NCI-H2081 treated with DMSO at 0.1 percent for 48 hours (cell line): ENCODE data around the gene GJB6.

Experiments
- DNase-seq: peaks from one replicate; lab custom pipeline; 2025; lab: John Stamatoyannopoulos, UW

The GJB6 gene

DNA sequence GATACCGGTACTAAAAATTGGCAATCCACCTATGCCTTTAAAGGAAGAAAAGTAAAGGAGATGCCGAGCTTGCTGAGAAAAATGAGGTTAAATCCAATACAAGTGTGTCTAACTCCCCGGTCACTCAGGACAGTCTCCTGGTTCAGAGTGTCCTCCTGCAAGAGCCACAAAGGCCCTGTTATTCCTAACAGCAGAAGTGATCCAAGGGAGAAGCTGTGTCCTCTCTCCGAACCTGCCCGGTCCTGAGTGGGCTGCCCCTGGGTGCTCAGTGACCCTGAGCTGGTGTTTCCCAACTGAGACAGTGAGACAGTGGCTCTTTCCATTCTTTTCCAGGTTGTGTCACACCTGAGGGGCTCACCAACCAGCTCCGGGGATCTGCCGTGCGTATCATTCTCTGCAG, 4.8 kb downstream of the GJB6 start:
- DNase-seq = no peak

DNA sequence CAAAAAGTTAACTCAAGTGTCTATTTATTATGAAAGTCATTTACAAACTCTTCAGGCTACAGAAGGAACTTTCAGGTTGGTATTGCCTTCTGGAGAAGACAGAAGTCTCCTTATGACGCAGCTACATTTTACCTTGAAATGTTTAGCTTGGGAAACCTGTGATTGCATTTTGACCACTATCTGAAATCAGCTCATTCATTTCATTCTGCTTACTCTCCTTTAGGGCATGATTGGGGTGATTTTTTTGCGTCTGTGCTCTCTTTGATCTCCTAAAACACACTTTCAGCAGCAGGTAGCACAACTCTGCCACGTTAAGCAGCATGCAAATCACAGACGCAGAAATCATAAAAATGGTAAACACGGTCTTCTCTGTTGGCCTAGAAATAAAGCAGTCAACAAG, 9.6 kb downstream of the GJB6 start:
- DNase-seq = no peak

- no peak for DNase-seq
Observed at GRCh38 chr13:20221772-20222171, 10.3 kb downstream of the GJB6 start.

- DNase-seq = no peak
Observed at GRCh38 chr13:20219577-20219976, 12.5 kb downstream of the GJB6 start.

- no peak for DNase-seq
Observed at GRCh38 chr13:20217168-20217567, 15.0 kb downstream of the GJB6 start.

DNA sequence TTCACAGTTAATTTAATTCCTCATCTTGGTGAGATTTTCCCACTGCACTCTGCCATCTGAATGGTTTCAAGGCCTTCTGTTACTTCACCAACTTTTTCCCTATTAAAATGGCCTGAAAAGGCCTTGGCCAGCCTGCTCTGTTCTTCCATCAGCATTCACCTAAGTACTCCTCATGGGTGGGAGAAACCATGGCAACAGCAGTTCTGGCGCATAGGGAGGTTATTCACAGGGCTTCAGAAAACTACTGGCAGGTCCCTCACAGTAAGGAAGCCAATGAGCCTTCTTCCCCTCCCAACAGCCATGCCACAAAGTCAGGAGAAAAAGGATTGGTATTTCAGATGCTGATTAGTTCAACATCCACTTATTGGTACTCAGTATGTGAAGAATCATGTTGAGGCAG, 22.2 kb downstream of the GJB6 start:
- no peak for DNase-seq

DNA sequence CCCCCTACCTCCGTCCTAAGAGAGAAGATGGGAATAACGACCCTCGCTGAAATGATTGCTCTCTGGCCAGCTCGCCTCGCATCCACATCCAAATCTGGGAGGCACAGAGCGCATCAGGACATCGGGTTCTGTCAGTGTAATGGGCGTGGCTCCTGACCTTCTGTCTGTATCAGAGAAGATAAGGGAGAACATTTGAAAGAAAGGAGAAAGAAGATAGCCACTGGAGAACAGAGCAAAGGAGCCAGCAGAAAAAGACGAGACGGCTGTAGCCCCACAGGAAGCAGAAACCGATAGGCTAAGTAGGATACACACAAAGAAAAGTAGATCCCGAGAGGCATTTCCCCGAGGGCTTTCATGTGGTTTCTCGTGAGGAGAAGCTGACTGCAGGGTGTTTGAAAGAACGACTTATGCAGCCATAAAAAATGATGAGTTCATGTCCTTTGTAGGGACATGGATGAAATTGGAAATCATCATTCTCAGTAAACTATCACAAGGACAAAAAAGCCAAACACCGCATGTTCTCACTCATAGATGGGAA, 25.4 kb downstream of the GJB6 start:
- DNase-seq = no peak

DNA sequence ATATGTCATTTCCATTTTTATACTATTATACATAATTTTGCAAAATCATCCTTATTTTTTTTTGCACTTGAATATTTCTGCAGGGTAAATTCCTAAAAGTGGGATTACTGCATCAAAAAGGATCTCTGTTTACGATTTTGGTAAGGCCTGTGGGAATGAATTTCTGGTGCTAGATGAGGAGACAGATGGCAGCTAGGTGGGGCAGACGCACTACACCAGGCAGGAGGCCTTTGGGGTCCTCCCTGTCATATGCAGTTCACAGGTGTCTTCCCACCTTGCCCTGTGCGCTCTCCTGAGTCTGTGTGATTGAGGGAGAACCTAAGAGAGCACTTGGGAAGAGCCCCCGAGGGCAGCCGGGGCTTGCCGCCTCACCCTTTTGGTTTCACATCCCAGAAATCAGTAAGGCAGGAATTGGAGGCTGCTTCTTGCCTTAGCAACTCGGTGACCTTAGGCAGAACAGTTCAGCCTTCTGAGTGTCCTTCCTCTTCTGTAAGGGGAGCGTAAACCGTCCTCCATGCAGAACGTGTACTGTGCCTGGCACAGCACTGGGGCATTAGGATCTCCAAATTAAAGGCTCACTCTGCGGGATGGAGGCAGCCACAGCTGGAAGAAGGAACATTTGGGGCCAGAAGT, 25.9 kb downstream of the GJB6 start:
- DNase-seq = no peak

DNA sequence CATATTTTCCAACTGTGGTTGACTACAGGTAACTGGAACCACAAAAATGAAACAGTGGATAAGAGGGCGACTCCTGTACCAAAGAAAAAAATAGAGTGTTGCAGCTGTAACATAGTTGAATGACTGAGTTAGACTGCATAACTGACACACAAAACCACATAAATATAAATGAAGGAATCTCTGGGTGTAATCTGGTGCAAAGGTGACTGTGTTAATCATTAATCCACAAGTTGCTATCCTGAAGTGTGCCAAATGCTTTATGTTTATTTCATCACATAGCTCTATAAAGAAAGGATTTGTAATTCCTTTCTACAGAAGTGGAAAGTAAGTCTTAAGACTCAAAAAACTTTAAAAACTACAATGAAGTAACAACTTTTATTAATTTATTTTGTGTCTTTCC, 33.3 kb downstream of the GJB6 start:
- DNase-seq = no peak

DNA sequence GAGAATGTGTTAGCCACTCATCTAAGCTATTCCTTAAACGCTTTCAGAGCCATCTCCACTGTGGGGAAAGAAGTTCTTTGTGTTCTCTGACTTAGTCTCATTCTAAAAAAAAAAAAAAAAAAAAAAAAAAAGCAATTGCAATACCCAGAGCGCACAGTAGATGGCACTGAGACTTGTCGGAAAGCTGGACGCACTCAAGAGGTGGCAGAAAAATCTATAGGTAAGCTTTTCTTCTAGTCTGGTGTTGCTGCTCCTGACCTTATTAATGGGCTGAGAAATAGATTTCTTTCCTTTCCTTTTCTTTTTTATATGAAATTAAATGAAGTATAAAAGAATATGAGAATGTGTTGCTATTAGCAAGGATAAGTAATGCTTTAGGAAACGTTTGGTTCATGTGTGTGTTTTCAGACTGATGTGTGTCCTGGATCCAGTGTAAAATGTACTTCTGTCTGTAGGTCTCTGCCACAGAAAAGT, 34.7 kb downstream of the GJB6 start:
- no peak for DNase-seq

DNA sequence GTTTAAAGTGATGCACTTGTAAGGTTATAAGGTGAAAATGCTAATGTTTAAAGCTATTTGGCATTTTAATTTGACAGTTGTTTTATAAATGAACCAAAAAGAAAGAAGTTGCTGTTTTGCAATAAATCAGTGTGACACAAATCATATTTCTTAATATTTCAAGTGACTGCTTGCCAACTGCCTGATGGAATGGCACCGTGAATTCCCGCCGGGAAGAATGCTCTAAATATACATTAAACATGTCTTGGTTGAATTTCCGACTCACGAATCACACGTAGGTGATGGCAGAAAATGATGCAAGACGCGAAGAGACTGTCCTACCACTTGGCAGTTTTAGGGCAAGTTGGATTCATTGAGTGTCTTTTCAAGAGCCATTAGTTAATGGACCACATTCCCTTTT, 36.3 kb downstream of the GJB6 start:
- DNase-seq = no peak

DNA sequence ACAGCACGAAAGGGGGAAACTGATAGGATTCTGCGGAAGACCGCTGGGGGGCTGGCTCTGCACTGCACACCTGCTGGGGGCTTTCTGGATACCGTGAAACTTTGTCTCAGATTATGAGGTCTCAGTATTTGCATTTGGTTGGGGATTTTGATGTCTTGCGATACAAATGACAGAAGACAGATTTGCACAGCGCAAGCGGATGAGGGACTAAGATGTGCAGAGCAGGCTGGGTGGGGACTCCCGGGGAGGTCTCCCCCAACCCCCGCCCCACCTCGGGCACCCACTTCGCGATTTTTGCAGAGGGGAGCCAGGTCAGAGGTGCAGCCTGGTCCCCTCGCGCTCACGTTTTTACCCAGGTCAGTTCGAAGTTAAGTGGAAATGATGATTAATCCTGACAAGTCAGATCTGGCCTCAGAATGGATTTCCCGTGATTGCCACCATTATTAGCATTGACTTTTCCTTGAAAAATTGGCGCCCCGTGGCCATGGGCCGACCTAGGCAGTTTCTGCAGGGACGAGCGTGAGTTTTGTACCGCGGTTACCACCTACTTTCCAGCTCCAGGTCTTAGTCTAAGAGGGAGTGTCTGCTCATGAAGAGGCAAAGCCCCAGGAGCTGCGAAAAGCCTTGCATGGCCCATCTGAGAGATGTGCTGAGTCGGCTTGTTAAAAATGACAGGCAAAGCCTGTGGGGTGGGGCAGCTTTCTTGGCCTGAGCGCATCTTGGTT, 38.0 kb downstream of the GJB6 start:
- no peak for DNase-seq

GRCh38 chr13:20193162-20193906, 38.8 kb downstream of the GJB6 start:
- DNase-seq = no peak

GRCh38 chr13:20192836-20193161, 39.3 kb downstream of the GJB6 start, which contains the start of gene GJB2:
TSS of gene GJB2 (minus strand) at chr13:20192938. CDS start at chr13:20189581, 3,357 bp downstream.
- no peak for DNase-seq

GRCh38 chr13:20192158-20192835, 39.8 kb downstream of the GJB6 start:
- no peak for DNase-seq

GRCh38 chr13:20191311-20192157, 40.6 kb downstream of the GJB6 start:
- no peak for DNase-seq

- DNase-seq = no peak
Observed at GRCh38 chr13:20190481-20191310, 41.4 kb downstream of the GJB6 start.

- no peak for DNase-seq
Observed at GRCh38 chr13:20190076-20190475, 42.0 kb downstream of the GJB6 start.

GRCh38 chr13:20188667-20189553, 43.2 kb downstream of the GJB6 start:
- DNase-seq = no peak
